ENCODE data around the gene ITGA3.

Gene ITGA3

DNA sequence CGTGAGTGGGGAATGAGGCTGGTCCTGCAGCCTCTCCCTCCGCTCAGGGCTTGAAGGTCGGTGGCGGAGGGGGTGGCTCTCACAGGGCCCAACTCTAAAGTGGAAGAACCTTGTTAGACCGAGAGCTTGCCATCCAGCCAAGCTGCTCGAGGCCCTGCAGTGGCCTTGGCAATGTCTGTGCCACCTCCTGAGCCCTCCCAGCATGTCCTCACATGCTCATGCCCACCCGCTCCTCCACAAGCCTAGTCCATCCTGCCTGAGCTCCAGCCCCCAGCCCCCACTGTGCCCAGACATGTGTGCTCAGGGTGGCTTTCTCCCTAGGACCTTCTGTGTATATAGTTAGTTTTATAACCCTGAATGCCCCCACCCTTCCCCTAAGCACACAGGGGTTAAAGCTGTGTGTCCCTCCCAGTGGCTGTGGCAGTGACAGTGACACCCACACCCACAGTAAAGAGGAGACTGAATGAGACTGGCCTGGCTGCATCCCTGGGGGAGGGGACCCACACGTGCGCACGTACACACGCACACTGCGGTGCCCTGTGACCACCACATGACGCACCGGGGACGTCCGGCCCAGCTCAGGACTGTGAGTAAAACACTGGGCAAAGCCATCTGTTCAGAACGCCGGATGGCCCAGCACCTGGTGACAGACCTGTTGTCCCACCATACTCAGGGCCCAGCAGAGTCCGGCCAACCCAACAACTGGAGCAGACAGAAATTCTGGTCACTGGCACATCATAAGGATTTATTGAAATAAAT lies 54.9 kb downstream of the ITGA3 start:
- DNase-seq (ENCODE audit: low read depth) = no peak

DNA sequence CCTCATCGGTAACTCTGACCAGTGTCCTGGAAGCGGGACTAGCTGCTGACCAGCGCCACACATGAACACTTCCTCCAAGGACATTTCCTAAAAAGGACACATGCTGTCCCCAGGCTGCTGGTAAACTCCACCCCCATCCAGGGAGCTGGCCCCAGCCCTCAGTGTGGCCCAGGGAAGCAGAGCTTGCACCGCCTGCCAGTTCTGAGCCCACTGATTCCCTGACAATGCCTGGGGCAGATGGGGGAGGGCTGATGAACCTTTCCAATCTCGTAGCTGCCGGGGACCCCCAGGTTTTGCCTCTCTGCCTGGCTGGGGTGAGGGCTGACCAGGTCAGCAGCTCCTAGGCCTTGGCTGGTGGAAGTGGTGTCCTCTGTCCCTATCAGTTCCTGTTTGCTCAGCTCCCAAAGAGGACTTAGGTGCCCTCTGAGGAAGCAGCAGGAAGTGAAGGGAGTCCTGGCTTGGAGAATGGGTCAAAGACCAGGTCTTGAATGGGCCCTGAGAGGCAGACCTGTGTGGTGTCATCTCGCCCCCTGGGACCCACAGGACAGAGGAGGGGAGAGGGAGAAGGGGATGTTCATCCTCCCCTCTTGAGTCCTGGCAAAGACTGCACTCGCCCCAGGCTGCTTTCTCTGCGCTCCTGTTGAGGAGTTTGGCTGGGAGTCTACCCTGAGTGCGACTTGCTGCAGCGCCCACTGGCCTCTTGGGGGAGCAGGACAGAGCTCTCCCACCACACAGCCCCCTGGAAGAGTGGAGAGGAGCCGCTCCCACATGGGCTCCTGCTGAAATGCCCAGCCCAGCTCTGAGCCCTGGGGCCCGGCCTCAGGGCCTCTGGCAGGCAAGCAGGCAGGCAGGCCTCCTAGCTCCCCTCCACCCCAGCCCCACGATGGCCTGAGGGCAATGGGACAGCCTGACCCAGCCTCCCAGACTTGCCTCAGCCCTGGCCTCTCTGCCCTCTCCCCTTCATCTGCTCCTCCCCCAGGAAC lies 56.1 kb downstream of the ITGA3 start:
- DNase-seq (ENCODE audit: low read depth) = no peak

DNA sequence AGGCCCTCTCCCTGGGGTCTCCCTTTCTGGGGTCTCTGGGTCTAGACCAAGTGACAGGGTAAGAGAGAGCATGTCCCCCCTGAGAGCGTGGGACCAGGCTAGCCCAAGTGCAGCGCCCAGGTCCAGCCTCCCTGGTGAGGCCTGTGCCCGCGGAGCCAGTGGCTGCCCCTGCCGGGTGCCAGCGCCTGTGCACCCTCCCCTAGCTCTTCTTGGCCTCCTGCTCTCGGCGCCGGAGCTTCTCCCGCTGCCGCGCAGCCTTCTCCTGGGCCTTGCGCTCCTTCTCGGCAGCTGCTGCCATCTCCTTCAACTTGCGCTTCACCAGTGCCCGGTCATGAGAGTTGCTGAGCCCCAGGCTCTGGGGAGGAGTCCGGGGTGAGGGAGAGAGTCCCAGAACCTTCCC lies 56.8 kb downstream of the ITGA3 start:
- DNase-seq (ENCODE audit: low read depth) = no peak

- DNase-seq (ENCODE audit: low read depth) = no peak
Observed at GRCh38 chr17:50113624-50114320, 57.9 kb downstream of the ITGA3 start.

DNA sequence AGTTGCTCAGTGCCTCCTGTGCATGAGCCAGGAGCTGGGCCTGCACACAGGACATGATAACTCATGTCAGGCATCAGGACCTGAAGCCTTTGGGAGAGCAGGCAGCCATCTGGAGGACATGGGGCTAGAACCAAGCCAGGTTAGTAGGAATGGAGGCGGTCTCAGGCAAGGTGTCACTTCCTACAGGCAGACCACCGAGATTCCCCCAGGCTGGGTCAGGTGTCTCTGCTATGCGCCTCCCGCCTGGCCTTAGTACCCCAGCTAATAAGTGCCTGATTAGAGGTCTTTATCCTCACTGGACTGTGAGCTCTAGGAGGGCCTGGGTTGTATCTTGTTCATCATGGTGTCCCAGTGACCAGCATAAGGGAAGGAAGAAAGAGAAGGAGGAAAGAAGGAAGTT lies 58.5 kb downstream of the ITGA3 start:
- DNase-seq (ENCODE audit: low read depth) = no peak

GRCh38 chr17:50114849-50115357 lies 59.0 kb downstream of the ITGA3 start:
- DNase-seq (ENCODE audit: low read depth) = peak; percentile 60

DNA sequence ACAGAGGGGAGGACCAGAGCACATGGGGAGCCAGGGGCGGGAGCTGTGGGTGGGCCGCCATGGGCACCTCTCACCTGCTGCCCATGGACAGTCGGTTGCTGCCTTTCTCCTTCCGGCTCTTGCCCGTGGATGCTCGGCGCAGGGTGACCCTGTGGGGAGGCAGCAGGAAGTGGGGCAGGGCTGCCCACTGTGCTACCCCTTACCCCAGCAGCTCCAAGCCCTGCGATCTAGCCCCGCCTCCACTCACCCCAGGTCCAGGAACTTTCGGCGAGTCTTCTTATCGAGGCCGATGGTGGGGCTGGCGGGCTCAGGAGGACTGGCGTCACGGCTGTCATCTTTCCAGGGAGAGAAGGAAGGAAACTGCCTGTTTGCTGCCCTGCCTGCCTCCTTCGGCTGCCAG lies 59.8 kb downstream of the ITGA3 start:
- DNase-seq (ENCODE audit: low read depth) = no peak

GRCh38 chr17:50117202-50118051 lies 61.5 kb downstream of the ITGA3 start:
- peak; percentile 38 for DNase-seq (ENCODE audit: low read depth)

GRCh38 chr17:50118076-50118827 lies 62.3 kb downstream of the ITGA3 start:
- DNase-seq (ENCODE audit: low read depth) = no peak

GRCh38 chr17:50118828-50119218 lies 62.9 kb downstream of the ITGA3 start:
- no peak for DNase-seq (ENCODE audit: low read depth)

GRCh38 chr17:50120475-50121253 lies 64.8 kb downstream of the ITGA3 start:
- no peak for DNase-seq (ENCODE audit: low read depth)

DNA sequence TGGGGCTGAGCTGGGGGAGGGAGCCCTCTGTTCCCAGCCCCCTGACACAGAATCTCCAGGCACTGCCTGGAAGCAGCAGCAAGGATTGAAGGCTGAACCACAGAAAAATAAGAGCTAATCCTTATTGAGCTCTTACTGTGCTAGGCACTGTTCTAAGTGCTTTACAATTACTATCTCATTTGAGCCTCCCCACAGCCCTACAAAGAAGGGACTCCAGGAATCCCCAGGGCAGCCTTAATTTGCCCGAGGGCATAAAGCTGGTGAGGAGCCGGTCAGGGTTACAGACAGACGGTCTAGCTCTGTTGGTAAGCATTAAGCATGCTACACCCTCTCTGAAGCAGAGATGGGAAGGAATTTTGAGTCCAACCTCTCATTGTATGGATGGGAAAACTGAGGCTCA lies 67.0 kb downstream of the ITGA3 start:
- no peak for DNase-seq (ENCODE audit: low read depth)

- no peak for DNase-seq (ENCODE audit: low read depth)
Observed at GRCh38 chr17:50123649-50124349, 67.9 kb downstream of the ITGA3 start.

DNA sequence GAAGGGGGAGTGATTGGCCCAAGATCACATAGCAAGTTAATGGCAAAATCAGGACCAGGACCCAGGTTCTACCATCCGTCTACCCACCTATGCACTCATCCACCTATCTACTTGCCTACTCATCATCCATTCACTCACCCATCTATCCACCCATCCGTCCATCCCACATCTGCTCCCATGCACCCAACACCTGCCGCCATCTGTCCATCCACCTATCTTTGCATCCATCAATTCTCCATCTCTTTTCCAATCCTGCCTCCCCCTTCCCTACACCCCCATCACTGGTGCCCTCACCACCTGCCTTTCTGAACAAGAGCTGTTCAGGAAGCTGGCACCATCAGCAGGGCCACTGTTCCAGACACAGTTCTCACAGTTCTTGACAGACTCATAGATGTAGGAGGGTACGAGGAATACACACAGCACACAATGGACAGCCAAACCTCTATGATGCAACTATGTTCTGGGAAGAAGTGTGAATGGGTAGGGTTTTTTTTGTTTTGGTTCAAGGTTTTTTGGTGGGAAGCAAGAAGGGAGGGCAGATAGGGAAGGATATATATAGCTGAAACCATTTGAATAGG lies 69.6 kb downstream of the ITGA3 start:
- no peak for DNase-seq (ENCODE audit: low read depth)

DNA sequence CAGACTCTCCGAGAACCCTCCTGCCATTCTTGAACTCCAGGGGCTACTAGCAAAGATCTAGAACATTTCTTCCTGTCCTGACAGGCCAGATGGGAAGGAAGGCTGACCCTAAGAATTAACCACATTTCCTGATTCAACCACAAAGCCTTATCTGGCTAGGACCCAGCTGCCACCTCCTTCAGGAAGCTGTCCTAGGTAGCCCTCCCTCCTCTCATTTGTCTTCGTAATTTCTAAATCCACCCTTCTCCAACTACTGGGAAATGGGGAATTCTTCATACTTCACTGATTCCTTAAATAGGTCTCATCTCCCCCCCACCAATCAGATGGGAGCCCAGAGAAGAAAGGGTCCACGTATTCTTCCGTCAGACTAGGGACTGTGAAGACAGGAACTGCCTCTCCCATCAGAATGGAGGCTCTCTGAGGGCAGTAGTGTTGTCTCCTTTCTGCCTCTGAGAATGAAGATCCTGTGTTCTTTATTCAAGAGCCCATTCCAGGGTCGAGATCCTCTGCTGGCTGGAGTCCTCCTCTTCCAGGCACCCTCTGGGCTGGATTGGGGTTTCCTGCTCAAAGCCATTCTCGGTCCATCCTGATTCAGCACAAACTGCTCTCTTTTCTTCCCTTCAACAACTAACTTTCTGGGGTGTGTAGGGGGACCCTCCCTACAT lies 71.9 kb downstream of the ITGA3 start:
- no peak for DNase-seq (ENCODE audit: low read depth)

DNA sequence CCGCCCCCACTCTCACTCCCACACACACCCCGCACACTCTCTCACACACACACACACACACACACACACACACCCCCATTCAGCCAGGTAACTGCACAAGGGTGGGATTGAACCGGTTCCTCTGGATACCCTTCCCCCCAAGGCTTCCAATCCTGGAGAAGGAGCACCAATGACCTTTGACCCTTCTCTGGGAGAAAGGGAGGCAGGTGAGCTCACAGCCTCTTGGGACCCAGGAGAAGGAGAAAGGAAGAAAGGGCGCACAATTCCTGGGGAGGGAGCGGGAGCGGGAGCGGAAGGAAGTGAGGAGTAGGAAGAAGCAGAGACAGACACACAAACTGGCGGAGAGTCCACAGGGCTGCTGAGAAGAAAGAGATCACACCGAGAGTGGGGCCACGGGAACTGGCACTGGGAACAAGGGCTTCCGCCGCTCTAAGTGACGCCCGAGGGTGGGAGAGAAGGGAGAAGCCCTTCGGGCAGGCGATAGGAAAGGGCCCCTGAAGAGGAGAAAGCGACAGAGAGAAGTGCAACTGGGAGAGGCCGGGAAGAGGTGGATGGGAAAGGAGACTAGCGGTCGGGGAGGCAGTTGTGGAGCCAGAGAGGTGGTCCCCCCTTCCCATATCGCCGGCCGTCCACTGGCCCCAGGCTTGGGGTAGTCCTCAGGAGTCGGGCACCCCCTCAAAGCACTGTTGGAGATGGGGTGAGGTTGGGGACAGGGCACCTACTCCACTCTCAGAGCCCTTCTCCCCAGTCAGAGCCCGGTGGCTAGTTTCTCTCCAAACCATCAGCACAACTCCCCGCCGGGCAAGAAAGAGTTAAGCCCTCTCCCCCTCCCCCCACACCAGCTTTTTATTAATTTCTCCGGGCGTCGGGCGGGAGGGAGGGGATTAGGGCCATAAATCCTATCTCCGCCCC lies 72.8 kb downstream of the ITGA3 start:
- DNase-seq (ENCODE audit: low read depth) = no peak

GRCh38 chr17:50129353-50129727 lies 73.4 kb downstream of the ITGA3 start:
- DNase-seq (ENCODE audit: low read depth) = no peak

Data from fibroblast of gingiva (primary cell).